Right atrium auricular region (tissue), 2 donors: ENCODE results near the gene TMEM139. TPM values are rescaled to one million over a fixed set of nuclear protein-coding genes. Genes with fewer than 3 reads are reported as not detected.

Source experiments
- DNase-seq: peaks from one replicate; pipeline ENCODE4 v3.0.0-alpha.2; 2019; ENCODE audit warnings: low spot score
- H3K27ac ChIP-seq, 2 donors: fragments of 200-600 bp; sonication (generic); 1 replicate in 1 of 2; 2 replicates in 1 of 2; pipeline ENCODE4 v1.5.1; 2016 to 2019
- H3K27me3 ChIP-seq, 2 donors: fragments of 200-600 bp; sonication (generic); one replicate each; pipeline versions ENCODE4 v1.5.1 to v1.6.0; 2017 to 2019
- H3K36me3 ChIP-seq: fragments of 200-600 bp; sonication (generic); one replicate; pipeline ENCODE4 v1.5.1; 2016
- H3K4me1 ChIP-seq, 2 donors: fragments of 200-600 bp; sonication (generic); one replicate each; pipeline versions ENCODE4 v1.5.1 to v1.6.0; 2017 to 2019
- H3K4me3 ChIP-seq, 2 donors: fragments of 200-600 bp; sonication (generic); 1 replicate in 1 of 2; 2 replicates in 1 of 2; pipeline ENCODE4 v1.5.1; 2017 to 2019; ENCODE audit warnings: mild to moderate bottlenecking in 1 of 2, moderate library complexity in 1 of 2
- H3K9me3 ChIP-seq, 2 donors: fragments of 200-600 bp; sonication (generic); one replicate each; pipeline ENCODE4 v1.5.1; 2019
- total RNA-seq, 2 donors: library from RNA; depleted of rRNA; stranded (reverse); fragments of >200 nt; gene quantifications; one replicate each; pipeline ENCODE4 v1.1.0, GENCODE V29; 2016
- TF ChIP-seq, protein P1 (sequence below), 2 donors: fragments of 200-600 bp; sonication (generic); IDR thresholded peaks; one replicate each; pipeline ENCODE4 v1.5.1; 2019; ENCODE audit warnings: antibody characterized with exemption in 2 of 2

TMEM139 gene
- total RNA-seq, 2 donors from 2014 or later = 7.8 to 12.3 TPM

DNA sequence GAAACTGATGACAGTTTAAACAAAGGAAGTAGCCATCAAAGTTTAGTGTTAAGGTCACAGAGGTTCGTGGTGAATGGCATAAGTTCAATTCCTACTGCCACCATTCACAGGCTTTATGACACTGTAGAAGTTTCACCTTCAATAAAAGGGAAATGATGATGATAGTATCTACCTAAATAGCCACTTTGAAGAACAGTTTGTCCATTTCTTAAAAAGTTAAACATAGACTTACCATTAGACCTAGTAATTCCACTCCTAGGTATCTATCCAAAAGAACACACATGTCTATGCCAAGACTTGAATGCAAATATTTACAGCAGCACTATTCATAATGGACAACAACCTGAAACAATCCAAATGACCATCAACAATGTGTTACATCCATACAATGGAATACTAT lies 40.4 kb upstream of the TMEM139 start:
- Histone ChIP-seq H3K4me3 (no peak overlapping the region), H3K4me1 (no peaks in the 10 kb centered on the region), H3K27me3 (no peaks in the 10 kb centered on the region), H3K9me3 (no peaks in the 10 kb centered on the region), H3K36me3 (no peaks in the 10 kb centered on the region), H3K27ac (no peak overlapping the region)
- no peak for DNase-seq
- TF ChIP-seq, protein P1, sequence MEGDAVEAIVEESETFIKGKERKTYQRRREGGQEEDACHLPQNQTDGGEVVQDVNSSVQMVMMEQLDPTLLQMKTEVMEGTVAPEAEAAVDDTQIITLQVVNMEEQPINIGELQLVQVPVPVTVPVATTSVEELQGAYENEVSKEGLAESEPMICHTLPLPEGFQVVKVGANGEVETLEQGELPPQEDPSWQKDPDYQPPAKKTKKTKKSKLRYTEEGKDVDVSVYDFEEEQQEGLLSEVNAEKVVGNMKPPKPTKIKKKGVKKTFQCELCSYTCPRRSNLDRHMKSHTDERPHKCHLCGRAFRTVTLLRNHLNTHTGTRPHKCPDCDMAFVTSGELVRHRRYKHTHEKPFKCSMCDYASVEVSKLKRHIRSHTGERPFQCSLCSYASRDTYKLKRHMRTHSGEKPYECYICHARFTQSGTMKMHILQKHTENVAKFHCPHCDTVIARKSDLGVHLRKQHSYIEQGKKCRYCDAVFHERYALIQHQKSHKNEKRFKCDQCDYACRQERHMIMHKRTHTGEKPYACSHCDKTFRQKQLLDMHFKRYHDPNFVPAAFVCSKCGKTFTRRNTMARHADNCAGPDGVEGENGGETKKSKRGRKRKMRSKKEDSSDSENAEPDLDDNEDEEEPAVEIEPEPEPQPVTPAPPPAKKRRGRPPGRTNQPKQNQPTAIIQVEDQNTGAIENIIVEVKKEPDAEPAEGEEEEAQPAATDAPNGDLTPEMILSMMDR (IDR thresholded peaks at IDR 0.05) = no peak

DNA sequence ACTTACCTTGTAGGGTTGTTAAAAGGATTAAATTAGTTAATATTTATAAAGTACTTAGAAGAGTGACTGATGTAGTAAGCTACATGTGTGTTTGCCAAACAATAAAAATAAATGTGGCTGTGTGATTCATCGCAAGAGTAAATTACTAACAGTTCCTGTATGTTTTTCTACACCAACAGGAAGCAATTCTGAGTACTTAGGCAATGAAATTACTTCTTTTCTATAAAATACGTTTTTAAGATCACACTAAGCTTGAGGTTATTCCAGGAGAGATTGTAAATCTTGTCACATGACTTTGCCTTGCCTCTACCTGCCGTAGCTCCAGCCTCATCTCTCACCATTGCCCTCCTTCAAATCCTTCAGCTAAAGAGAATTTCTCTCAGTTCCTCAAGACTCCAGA lies 39.6 kb upstream of the TMEM139 start:
- no peaks in the 10 kb centered on the region for H3K4me1 ChIP-seq

DNA sequence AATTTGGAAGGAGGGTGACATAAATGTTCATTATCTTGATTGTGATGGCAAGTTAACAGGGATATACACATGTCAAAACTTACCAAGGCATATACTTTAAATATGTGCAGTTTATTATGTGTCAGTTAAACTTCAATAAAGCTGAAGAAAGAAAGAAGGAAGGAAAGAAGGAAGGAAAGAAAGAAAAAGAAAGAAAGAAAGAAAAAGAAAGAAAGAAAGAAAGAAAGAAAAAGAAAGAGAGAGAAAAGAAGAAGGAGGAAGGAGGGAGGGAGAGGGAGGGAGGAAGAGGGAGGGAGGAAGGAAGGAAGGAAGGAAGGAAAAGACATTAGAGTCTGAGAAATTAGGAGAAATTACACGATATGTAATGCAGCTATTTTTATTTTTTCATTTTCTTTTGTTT lies 37.4 kb upstream of the TMEM139 start:
- no peaks in the 10 kb centered on the region for H3K36me3 ChIP-seq
- no peak overlapping the region for H3K27ac ChIP-seq
- H3K4me1 ChIP-seq = no peaks in the 10 kb centered on the region
- no peak for DNase-seq
- H3K4me3 ChIP-seq = no peak overlapping the region
- no peaks in the 10 kb centered on the region for H3K27me3 ChIP-seq
- peaks cover 0 to 3% of the 10 kb centered on the region in 2 donors for H3K9me3 ChIP-seq
- TF ChIP-seq, protein P1 (IDR thresholded peaks at IDR 0.05) = no peak

More for the DNA sequence above, 39.6 kb upstream of the TMEM139 start:
- H3K27me3 ChIP-seq = no peaks in the 10 kb centered on the region
- DNase-seq = no peak
- no peak overlapping the region for H3K27ac ChIP-seq
- TF ChIP-seq, protein P1 (IDR thresholded peaks at IDR 0.05) = no peak
- no peaks in the 10 kb centered on the region for H3K36me3 ChIP-seq
- peaks cover 0 to 3% of the 10 kb centered on the region in 2 donors for H3K9me3 ChIP-seq
- H3K4me3 ChIP-seq = no peak overlapping the region

DNA sequence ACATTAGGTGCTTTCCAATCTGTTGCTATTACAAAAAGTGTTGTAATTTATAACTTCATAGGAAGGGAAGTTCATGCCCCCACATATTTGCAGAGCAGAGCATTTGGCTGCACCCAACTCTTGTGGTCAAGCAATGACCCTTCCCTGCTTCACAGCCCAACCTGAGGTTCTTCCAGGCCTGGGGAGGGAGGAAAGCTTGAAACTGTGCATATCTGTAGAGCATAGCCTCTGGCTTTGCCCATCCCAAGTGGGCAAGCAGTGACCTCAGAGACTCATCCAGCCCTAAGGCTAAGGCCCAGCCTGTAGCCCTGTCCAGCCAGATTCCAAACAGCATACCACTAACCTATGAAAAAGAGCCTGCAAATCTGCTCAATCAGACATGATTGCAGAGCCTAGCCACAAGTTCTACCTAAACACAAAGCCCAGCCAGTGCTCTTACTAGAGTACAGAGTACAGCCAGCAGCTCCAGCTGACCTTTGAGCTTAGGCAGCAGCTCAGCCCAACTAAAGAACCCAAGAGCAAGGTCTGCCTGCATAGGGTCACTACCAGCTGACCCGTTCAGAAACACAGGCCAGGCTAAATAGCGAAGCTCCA lies 35.9 kb upstream of the TMEM139 start:
- Histone ChIP-seq H3K4me3 (no peak overlapping the region), H3K27ac (no peak overlapping the region), H3K9me3 (peaks cover 0 to 3% of the 10 kb centered on the region in 2 donors), H3K36me3 (no peaks in the 10 kb centered on the region), H3K27me3 (no peaks in the 10 kb centered on the region), H3K4me1 (no peaks in the 10 kb centered on the region)
- TF ChIP-seq, protein P1 (IDR thresholded peaks at IDR 0.05) = no peak
- no peak for DNase-seq

DNA sequence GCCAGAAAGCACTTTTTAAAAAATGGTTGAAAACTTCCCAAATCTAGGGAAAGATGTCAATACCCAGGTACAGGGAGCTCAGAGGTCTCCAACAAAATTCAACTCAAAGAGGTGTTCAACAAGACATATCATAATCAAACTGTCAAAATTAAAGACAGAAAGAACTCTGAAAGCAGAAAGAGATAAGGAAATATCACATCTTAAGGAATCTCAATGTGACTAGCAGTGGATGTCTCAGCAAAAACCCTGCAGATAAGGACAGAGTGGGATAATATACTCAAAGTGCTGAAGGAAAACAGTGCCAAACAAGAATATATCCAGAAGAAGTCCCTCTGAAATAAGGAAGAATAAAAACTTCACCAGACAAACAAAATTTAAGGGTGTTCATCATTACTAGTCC lies 34.6 kb upstream of the TMEM139 start:
- Histone ChIP-seq H3K4me3 (no peak overlapping the region), H3K27ac (no peak overlapping the region), H3K27me3 (no peaks in the 10 kb centered on the region), H3K9me3 (peaks cover 0 to 3% of the 10 kb centered on the region in 2 donors), H3K36me3 (no peaks in the 10 kb centered on the region), H3K4me1 (no peaks in the 10 kb centered on the region)
- no peak for DNase-seq
- TF ChIP-seq, protein P1 (IDR thresholded peaks at IDR 0.05) = no peak

DNA sequence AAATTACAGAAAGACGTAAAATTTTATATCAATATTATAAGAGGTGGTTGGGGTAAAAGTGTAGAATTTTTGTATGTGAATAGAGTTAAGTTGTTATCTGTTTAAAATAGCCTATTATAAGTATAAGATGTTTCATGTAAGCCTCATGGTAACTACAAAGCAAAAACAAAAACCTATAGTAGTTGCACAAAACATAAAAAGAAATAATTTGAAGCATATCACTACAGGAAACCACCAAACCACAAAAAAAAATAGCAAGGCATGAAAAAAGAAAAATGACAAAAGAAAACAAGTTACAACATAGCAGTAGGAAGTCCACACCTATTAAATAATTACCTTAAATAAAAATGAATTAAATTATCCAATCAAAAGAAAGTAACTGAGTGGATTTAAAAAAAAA lies 33.9 kb upstream of the TMEM139 start:
- Histone ChIP-seq H3K27ac (no peak overlapping the region), H3K36me3 (no peaks in the 10 kb centered on the region), H3K4me3 (no peak overlapping the region), H3K9me3 (peaks cover 0 to 3% of the 10 kb centered on the region in 2 donors), H3K4me1 (no peaks in the 10 kb centered on the region), H3K27me3 (no peaks in the 10 kb centered on the region)
- no peak for DNase-seq
- TF ChIP-seq, protein P1 (IDR thresholded peaks at IDR 0.05) = no peak
